HG02678 (cell line): ENCODE measurements around the gene DPCD.

Source experiments
- ATAC-seq: cut with Tn5 transposase; IDR thresholded peaks from one replicate; pipeline ENCODE4 v1.9.1; 2021; ENCODE audit warnings: mild to moderate bottlenecking, moderate library complexity; ENCODE audit not compliant: unreplicated experiment

The DPCD gene

DNA sequence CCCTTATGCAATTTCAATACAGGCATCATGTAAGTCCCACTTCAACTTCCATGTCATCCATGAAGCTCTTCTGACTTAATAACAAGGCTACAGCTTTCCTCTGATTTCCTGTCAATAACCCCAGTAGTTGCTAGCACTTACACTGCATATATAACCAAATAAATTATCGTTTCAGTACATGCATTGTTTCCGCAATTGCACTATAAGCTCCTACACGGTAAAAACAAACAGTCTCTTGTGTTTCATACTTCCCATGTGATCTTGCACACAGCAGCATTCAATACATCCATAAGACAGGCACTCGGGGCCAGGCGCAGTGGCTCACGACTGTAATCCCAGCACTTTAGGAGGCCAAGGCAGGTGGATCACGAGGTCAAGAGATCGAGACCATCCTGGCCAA is 65.4 kb downstream of the DPCD start:
- no peak for ATAC-seq

- ATAC-seq: no peak
These were observed 67.4 kb downstream of the DPCD start for GRCh38 chr10:101655570-101655969.

DNA sequence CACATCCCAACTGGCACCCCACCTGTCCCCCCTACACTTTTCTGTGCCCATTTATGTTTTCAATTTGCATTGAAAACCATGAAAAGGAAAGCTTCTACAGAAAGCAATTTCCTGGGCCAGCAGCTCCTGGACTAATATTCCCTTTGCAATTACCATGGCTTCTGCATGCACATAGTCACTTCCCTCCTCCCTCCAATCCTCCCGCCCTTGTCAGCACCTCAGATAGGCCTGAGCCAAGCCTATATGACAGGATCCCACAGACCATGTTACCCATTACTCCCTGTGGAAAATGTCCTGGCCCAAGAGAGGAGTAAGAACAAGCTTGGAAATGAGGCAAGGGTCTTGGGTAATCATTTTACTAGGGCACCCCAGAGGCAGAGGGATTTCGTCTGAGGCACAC is 68.8 kb downstream of the DPCD start:
- no peak for ATAC-seq

DNA sequence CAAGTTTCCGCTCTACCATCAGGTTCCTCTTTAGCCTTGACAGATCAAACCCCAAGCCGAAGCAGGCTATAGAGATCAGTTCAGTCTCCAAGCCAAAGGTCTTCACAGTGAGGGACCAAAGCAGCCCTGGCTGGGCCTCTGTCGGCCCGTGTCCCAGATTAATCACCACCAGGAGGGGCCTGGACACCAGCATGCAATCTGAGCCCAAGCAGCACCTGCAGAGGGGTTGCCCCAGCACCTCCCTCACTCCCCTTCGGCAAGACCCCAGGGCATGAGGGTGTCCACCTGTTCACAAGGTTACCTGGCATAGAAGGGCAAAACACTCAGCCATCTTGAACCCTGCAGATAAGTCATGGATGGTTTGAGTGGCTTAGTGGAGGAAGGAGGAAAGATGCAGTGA is 70.9 kb downstream of the DPCD start:
- ATAC-seq: no peak
